ENCODE data around the gene CEACAM8.
A peak's percentile ranks its signal among the peaks of the same experiment; 100 is the strongest.
"Not testable (repeated sequence)": the region's sequence is repeated elsewhere in the genome, so short reads cannot be mapped to it uniquely, and the experiment has no call there.

CEACAM8 gene

DNA sequence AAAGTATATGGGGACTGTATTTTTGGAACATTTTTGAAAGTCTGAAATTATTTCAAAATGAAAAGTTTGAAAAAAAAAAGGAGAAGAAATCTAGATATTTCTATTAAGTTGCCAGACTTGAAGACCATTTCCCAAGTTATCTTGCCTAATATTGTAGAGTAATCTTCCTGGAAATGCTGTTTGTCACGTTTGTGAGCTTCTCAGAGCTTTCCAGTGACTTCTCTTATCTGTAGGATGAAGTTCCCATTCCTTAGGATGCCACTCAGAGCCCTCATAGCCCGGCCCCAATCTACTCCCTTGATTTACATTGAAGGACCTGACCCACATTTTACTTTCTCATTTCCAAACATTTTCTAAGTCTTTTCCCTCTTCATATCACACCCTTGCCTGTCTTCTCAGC, 23.6 kb downstream of the CEACAM8 start:
- no peak for DNase-seq

DNA sequence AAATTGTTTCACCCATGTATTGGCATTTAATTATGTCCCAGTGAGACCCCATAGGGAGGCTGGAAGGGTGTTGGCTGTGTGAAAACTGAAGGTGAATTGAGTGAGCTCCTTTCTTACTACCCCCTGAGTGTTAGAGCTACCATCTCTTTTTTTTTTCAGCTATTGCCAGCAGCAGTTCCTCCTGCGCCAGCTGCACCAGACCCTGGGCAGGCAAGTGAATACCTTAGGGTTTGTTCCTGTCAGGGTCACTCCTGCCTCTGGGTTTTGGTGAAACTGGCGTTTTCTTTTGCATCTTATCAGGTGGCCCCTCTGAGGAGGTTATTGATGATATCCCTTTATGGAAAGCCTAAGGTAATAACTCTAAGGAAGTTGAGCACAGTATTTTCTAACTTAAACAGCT, 25.5 kb downstream of the CEACAM8 start:
- DNase-seq = no peak

DNA sequence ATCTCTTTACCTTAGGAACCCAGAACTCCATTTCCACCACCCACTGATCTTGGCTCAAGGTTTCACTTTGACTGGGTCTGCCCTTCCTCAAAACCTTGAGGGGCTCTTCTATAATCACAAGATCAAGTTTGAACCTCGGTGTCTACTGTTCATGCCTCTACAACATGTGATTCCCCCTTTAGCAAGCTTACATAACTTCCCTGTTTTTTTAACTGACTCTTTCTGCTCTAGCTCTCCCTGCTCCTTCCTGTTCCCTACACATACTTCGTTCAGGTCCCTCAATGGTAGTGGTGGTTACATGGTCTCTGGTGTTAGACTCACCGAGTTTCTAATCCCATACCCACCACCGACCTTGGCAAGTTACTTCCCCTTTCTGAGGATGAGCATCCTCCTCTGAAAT, 26.7 kb downstream of the CEACAM8 start:
- DNase-seq = no peak

DNA sequence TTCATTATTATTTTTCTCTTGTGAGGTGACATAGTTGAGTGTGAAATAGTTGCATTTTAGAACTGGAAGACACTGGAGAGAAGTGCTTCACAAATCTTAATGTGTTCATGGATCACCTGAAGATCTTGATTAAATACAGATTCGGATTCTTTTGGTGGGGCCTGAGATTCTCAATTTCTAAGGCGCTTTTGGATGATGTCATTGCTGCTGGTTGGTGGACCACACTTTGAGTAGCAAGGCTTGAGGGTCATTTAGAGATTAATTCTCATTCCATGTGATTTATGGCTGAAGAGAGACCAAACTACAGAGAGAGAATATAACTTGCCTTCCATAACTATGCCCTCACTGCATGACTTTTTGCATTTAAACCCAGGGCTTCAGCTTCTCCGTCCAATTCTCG, 27.2 kb downstream of the CEACAM8 start:
- no peak for DNase-seq

DNA sequence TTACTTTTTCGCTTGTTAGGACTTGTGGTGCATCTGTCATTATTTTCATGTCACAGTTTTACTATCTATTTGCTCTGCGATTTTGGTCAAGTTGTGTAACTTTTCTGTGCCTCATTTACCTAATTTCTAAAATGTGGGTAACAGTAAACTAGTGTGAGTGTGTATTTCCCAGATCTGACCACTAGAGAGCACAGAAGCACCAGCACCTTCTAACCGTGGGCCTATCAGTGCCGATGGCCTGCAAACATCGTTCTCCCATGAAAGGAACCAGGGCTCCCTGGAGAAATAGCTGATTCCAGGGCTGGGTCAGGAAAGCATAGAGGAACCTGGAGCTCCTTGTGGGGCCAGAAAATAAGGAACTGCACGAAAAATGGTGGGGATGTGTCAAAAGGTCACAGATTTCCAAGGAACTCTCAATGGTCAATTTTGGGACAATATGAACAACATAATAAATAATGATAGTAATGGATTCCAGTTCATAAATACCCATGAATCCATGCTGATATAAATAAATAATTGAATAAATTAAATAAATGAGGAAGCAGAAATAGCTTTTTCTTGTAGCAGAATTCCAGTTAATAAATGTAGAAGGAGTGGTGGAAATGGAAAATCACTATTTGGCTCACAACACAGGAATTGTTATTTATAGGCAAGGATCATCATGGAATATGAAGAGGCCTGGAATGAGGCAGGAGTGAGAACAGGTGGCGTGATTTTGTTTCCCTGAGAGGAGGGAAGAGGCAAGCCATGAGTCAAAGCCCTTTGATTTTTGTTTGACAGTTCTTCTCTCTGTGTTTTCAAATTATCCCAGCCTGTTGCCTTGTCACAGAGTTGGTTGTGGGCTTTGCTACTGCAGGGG, 31.1 kb downstream of the CEACAM8 start:
- DNase-seq = peak; percentile 8

DNA sequence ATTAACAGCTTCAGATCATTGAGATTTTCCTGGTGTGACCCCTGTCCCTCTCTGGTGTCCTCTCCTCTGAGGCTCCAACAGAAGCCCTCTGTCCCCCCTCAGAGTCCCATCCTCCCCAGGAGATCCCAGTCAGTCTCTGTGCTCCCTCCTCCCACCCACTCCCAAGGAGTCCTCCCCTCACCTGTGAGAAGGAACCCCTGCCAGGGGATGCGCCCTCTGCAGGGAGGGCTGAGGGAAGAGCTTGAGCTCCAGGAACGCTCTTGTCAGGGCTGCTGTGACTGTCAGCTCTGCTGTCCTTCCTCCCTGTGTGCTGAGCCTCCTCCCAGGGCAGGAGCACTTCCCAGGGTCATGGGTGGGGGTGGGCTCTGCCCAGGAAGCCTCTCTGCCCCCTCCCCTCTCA, 33.2 kb downstream of the CEACAM8 start:
- DNase-seq = no peak

DNA sequence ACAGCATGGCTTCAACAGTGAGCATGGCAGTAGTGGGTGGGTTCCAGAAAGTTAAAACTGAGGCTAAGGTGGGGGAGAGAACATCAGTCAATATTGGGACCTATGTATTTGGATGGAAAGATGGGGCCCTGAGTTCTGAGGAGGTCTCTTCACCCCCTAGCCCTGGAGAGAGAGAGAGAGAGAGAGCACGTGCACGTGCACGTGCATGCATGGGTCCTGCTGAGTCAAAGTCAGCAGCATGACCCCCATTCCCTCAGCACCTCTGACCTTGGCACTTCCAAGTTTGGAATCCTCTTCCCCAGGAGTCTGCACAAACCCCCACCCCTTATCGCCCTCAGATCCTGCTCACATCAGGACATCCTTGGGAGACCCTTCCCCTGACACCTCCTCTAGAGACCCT, 34.0 kb downstream of the CEACAM8 start:
- DNase-seq = no peak

DNA sequence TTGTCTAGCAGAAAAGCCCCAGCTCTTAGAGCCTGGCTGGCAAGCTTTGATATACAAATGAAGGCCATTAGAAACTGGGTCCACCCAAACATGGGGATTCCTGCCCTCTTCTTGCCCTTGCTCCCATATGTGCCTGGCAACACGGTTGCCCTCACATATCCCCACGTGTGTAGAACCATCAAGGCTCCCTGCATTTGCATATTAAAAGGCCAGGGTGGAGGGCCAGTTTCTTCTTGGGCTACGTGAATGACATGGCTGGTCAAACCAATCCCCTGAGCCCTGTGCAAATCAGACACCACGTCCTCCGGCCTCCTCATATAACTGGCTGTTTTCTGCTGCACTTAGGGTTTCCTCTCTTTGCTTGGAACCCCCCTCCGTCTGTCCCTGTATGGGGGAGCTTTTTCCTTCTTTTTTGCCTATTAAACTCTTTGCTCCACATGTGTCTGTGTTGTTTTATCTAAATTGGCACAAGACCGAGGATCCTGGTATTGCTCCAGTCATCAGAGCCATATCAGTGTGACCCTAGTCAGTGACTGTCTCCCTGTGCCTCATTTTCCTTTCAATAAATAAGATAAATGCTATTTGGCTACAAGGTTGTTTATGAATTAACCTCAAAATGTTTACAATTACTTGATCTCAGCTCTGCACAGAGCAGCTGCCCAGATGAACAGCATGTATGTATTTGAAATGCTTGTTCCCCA, 36.1 kb downstream of the CEACAM8 start:
- no peak for DNase-seq

DNA sequence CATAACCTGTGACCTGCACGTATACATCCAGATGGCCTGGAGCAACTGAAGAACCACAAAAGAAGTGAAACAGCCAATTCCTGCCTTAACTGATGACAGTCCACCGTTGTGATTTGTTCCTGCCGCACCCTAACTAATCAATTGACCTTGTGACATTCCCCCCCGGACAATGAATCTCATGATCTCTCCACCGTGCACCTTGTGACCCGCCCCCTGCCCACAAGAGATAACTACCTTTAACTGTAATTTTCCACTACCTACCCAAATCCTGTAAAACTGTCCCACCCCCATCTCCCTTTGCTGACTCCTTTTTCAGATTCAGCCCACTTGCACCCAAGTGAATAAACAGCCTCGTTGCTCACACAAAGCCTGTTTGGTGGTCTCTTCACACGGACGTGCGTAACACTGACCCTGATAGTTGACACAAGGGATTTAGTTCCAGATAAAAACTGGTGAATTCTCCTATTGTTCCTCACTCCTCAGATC, 37.3 kb downstream of the CEACAM8 start:
- DNase-seq = not testable (repeated sequence)

DNA sequence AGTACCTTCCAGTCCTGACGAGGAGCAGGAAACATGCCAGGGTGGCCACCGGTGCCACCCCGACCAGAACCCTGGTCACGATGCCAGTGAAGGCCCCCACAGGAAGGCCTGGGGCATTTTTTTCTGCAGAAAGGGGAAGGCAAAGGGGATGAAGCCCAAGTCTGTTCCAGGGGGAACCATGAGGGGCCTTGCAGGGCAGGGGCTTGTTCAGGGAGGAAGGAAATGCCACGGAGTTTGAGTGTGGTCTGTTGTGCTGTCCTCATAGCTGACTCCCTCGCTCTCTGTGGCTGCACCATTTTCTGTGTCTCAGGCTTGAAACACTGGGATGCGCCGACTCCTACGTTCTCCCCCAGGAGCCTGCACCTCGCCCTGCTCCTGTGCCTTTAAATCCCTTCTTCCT, 38.9 kb downstream of the CEACAM8 start:
- DNase-seq = no peak

DNA sequence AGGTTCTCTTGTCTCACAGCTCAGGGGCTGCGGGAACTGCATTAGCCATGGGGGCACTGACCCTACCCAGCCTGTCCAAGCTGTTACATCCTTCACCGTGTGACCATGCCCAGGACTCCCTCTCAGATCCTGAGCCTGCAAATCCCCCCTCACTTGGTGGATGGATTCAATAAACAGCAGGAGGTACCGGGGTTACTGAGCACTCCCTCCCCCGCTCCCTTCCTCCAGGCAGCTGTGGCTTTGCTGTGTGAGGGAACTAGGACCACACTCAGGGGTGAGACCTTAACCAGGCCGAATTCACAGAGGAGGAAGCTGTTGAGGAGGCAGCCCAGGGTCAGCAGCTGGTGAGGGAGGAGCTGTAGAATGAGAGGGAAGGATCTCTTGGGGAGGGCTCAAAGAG, 39.4 kb downstream of the CEACAM8 start:
- no peak for DNase-seq

DNA sequence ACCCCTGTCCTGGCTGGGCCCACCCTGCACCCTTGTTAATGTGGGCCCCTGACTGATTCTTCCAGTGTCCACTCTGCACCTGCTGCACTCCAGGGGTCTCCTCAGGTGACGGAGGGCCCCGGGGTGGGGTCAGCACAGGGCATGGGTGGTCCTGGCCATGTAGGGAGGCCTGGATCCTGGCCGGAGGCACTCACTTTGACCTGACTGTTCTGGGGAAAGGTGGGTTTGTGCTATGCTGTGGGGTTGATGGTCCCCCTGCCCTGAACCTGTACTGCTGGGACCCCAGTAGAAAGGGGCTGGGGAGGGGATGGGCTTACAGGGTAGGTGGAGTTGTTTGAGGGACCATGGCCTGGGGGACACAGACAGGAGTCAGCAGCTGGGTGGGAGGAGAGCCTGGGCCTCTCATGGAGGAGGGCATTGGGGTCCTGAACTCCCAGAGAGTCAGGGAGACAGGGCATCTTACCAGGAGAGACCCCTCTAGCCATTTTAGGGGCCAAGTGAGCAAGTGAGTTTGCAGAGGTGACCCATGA, 40.6 kb downstream of the CEACAM8 start:
- no peak for DNase-seq

DNA sequence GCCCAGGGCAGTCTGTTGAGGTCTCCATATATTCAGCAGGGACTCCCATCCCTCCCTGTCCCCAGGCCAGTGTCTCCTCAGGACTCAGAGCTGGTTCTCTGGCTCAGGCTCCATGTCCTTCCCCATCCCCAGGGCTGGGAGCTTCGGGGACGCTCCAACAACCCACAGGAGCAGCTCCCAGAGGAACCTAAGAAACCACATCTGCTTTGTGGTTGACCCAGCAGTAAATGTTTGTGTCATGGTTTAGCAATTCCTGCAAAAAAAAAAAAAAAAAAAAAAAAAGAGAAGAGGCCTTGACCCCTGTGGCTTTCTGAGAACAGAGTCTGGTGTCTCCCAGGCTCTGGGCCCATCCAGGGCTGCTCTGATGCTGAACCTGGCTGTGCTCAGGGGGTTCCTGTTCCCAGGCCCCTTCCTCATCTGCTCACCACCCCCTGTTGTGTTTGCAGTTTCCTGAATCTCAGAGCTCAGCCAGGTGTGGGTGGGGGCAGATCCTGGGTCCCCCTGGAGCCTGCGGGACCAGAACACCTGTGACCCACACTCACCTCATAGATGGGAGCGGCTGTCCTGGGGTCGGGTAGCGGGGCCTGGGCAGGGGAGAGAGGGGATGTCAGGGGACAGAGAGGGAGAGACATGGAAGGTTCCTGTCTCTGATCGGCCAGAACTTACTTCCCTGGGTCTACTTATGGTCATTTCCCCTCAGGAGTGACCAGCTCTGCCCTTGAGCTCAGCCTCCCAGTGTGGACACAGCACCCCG, 41.3 kb downstream of the CEACAM8 start:
- DNase-seq = no peak

DNA sequence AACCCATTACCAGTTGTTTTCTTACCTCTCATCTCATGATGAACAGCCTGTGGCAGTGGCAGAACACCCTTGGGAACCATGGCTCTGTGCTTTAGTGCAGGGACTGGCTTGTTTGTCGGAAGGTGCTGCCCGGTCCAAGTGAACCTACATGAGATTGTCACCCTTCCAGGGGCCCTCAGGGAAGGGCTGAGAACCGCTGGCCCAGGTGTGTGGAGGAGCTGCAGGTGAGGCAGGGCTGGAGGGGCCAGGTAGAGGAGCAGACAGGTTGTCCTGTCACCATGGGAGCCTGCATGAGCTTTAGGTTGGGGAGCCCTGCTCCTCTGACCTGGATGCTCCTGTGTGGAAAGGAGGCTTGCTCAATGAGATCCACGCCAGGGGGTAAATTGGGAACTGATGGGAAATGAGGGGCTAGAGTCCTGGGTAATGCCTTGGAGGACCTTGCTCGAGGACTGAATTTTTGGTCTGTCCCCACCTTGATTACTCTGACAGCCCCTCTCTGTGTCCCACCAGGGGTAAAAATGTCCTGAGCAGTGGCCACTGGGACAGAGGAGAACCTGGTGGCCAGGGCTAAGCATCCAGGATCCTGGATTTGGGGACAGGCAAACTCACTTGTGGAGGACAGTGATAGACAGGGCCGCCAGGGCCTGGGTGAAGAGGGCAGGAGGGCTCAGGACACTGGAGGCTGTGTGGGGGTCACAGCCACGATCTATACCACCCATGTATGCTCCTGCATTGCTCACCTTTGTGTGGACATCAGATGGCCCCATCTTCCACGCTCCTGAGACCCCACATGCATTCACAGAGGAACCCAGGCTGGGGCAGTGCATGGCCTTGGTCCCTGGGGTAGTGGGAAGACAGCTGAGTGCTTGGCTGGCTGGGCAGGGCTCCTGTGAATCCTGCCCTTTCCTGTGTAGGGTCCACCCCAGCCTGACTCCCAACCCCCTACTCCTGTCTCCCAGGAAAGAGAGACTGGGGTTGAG, 42.3 kb downstream of the CEACAM8 start:
- DNase-seq = no peak

DNA sequence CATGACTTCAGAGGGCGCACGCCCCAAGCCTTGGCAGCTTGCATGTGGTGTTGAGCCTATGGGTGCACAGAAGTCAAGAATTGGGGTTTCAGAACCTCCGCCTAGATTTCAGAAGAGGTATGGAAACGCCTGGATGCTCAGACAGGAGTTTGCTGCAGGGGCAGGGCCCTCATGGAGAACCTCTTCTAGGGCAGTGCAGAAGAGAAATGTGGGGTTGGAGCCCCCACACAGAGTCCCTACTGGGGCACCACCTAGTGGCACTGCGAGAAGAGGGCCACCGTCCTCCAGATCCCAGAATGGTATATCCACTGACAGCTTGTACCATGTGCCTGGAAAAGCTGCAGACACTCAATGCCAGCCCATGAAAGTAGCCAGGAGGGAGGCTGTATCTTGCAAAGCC, 44.2 kb downstream of the CEACAM8 start:
- DNase-seq = not testable (repeated sequence)

DNA sequence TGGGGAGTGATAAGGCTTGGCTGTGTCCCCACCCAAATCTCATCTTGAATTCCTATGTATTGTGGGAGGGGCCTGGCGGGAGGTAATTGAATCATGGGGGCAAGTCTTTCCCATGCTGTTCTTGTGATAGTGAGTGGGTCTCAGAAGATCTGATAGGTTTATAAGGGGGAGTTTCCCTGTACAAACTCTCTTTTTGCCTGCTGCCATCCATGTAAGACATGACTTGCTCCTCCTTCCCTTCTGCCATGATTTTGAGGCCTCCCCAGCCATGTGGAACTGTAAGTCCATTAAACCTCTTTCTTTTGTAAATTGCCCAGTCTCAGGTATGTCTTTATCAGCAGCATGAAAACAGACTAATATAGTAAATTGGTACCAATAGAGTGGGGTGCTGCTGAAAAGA, 45.7 kb downstream of the CEACAM8 start:
- DNase-seq = not testable (repeated sequence)

DNA sequence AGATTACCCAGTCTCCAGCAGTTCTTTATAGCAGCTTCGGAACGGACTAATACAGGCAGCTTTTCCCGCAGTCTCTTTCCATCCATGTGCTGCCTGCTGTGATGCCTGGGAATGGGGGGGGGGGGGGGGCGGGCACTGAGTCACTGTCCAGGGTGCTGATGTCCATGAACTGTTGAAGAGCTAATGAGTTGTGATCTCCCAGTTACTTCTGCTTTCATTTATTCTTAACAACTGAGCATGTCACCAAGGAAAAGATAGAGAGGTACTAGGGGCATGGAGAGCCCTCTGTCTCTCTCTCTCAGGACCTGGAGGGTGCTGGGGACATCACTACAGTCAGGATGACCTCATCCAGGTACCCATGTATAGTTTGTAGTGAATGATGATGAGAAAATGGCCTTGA, 46.2 kb downstream of the CEACAM8 start:
- no peak for DNase-seq

DNA sequence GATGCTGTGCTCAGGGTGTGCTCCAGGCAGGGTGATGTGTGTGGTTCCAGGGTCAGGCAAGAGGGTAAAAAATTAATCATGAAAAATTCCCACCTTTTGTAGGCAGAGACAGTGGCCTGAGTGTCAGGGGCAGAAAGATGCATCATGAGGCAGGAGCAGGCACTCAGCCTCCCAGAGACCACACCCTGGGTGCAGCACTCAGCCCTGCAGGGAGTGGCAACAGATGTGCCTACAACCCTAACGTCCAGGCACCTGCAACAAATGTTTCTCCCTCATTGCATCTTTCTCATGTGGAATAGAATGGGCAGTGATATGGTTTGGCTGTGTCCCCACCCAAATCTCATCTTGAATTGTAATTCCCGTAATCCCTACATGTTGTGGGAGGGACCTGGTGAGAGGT, 46.8 kb downstream of the CEACAM8 start:
- DNase-seq = no peak

DNA sequence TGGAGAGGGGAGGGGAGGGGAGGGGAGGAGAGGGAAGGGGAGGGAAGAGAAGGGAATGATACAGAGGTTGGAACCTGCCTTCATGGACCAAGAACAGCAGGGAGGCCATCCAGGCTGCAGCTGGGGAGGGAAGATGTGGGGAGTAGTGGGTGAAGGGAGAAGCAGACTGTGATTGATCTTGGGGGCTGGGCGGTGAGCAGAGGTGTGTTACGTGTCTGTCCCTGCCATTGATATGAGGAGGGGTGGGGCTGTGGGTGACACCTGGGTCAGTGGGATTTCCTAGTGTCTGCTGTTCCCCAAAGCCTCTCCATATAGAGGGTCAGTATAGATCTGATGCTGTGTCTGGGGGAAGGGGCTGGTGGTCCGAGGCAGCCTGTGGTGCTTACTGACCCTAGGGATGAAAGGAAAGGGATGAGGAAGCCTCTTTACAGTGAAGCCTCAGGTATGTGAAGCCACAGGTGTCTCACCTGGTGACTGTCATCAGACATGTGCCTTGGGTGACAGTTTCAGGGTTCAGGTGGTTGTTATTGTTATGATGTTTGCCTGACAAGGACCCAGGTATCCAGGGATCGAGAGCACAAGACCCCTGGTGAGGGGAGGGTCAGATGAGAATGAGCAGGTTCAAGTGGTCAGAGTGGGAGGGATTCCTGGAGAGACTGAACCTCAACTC, 47.8 kb downstream of the CEACAM8 start:
- no peak for DNase-seq

DNA sequence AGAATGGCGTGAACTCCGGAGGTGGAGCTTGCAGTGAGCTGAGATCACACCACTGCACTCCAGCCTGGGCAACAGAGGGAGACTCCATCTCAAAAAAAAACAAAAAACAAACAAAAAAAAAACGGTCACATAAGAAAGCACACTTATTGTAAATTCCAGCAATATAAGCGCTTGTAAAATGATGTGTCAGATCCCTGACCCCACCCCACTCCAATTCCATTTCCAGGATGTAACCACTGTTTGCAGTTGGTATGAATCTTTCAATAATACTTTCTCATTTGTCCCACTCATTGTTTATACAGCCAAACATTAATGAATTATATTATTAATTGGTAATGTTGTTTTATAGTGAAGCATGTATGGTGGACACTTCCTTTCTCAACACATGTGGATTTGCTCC, 50.6 kb downstream of the CEACAM8 start:
- no peak for DNase-seq

DNA sequence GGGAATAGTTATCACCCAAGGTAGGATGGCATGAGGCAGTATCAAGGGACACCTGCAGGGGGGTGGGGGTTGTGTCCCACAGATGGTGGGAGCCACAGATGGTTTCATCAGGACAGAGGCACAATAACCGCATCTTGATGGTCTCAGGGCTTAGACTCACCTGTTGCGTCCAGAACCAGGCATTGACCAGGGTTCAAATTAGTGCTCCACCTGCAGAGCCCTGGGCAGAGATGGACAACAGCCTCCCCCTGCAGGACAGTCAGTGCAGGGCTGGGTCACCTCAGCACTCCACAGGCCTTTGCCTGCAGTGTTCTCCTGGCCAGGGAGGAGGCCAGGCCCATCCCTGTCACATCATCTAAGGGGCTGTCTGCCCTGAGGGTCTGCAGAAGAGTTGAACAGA, 51.9 kb downstream of the CEACAM8 start:
- no peak for DNase-seq

Measured in activated CD4-positive, alpha-beta T cell treated with anti-CD3 and anti-CD28 coated beads, Interleukin-2, amount 50 U/mL, for 1 hour (primary cell).